GM13976 (cell line): Measurements from ENCODE around the gene PDE6G.
A peak's percentile ranks its signal among the peaks of the same experiment; 100 is the strongest.
"Not testable (repeated sequence)": the region's sequence is repeated elsewhere in the genome, so short reads cannot be mapped to it uniquely, and the experiment has no call there.

Source experiments
- DNase-seq: peaks from one replicate; pipeline ENCODE4 v3.0.0; 2012; ENCODE audit warnings: low spot score
- in situ Hi-C: fragments of 300-500 bp; cut with MboI; formaldehyde crosslinking; loops from one replicate; pipeline ENCODE4 v1.12.0; 2022; ENCODE audit warnings: low sequenced_read_pairs, mixed read lengths, inconsistent platforms; ENCODE audit not compliant: unreplicated experiment
- TF ChIP-seq, protein P1 (sequence below): IDR thresholded peaks from 2 replicates; pipeline ENCODE4 v1.5.1; 2012; ENCODE audit warnings: borderline replicate concordance, mild to moderate bottlenecking; ENCODE audit not compliant: insufficient read depth; ENCODE audit errors: extremely low read depth, missing control alignments, control extremely low read depth

Gene PDE6G

DNA sequence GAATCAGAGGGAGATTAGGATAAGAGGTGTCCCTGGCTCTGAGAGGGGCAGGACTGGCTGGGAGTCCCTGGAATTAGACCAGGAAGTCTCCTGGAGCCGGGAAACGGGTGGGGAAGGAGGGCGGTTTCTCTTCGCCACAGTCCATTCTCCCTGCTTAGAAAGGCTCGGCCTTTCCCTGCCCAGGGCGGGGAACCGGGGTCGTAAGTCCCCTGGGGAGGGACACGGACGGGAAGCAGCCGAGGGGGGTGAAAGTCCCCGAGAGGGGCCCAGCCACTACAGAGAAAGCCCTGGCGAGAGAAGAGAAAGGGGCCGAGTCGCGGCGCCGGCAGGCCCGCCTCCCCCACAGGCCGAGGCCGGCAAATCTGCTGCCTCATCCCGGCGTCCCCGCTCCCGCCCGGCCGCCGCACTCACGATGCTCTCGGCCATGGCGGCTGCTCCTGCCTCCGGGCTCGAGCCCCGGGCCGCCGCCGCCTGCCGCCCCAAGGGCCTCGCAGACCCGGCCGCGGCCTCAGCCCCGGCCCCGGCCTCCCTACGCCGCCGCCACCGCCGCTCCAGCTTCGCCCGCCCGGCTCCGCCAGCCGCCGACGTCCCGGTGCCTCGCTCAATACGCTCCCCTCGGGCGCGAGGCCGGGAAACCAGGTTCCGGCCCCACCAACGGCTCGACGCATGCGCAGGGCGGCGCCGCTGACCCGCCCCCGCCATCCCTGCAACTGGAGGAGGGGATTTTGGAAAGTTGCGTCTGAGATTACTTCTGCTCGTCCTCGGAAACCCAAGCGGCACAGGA lies 19.6 kb downstream of the PDE6G start, which contains the start of the genes NPLOC4 and TSPAN10:
Gene NPLOC4 (minus strand): TSS at position 608 of the 784 bp plus-strand sequence. CDS start 182 bp downstream, at position 426.
Gene TSPAN10 (plus strand): TSS at position 692 of the 784 bp plus-strand sequence. CDS start 5,217 bp downstream, outside the sequence.
- DNase-seq: peak; percentile 97
- TF ChIP-seq, protein P1, sequence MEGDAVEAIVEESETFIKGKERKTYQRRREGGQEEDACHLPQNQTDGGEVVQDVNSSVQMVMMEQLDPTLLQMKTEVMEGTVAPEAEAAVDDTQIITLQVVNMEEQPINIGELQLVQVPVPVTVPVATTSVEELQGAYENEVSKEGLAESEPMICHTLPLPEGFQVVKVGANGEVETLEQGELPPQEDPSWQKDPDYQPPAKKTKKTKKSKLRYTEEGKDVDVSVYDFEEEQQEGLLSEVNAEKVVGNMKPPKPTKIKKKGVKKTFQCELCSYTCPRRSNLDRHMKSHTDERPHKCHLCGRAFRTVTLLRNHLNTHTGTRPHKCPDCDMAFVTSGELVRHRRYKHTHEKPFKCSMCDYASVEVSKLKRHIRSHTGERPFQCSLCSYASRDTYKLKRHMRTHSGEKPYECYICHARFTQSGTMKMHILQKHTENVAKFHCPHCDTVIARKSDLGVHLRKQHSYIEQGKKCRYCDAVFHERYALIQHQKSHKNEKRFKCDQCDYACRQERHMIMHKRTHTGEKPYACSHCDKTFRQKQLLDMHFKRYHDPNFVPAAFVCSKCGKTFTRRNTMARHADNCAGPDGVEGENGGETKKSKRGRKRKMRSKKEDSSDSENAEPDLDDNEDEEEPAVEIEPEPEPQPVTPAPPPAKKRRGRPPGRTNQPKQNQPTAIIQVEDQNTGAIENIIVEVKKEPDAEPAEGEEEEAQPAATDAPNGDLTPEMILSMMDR: no peak
- in situ Hi-C loops: no loop called here

GRCh38 chr17:81635973-81636504 lies 20.3 kb downstream of the PDE6G start:
- in situ Hi-C loops: no loop called here
- TF ChIP-seq, protein P1: no peak
- DNase-seq: no peak

- in situ Hi-C loops: no loop called here
- TF ChIP-seq, protein P1: no peak
- DNase-seq: no peak
Observed at GRCh38 chr17:81635431-81635830, 20.9 kb downstream of the PDE6G start.

GRCh38 chr17:81631482-81631881 lies 24.9 kb downstream of the PDE6G start:
- in situ Hi-C loops: no loop called here
- TF ChIP-seq, protein P1: no peak
- no peak for DNase-seq

GRCh38 chr17:81630274-81630673 lies 26.1 kb downstream of the PDE6G start:
- no peak for DNase-seq
- TF ChIP-seq, protein P1: no peak
- in situ Hi-C loops: no loop called here

DNA sequence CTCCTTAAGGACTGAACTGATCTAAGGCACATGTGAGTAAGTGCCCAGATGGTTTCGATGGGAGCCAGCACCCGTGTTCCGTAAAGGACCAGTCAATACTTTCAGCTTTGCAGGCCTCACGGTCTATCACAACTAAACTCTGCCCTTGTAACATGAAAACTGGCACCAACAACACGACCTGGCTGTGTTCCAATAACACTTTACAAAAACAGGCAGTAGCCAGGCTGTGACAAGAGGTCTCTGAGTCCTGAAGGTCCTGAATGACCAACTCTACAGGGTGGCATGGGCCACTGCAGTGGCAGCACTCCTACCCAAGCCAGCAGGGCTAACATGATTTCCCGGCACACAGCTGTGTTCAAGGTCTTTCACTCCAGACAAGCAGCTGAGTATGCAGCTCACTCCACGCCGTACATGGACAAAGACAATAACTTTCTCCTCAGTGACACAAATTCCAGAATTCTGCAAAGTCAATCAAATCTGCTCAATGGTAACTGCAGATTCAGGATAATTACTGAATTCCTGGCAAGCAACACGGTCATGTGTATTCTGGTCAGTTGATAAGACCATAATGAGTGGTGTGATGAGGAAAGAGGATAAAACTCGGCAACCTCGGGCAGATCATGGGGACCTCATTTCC lies 34.7 kb downstream of the PDE6G start:
- no peak for DNase-seq
- in situ Hi-C loops: no loop called here
- TF ChIP-seq, protein P1: no peak

DNA sequence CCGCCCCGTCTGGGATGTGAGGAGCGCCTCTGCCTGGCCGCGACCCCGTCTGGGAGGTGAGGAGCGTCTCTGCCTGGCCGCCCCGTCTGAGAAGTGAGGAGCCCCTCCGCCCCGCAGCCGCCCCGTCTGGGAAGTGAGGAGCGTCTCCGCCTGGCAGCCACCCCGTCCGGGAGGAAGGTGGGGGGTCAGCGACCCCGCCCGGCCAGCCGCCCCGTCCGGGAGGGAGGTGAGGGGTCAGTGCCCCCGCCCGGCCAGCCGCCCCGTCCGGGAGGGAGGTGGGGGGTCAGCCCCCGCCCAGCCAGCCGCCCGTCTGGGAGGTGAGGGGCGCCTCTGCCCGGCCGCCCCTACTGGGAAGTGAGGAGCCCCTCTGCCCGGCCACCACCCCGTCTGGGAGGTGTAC lies 38.0 kb downstream of the PDE6G start:
- in situ Hi-C loops, DNase-seq: not testable (repeated sequence)
